Effector memory CD4-positive, alpha-beta T cell (primary cell): ENCODE measurements around the gene CDH23.

Experiments
- DNase-seq, 3 donors: peaks; one replicate each; pipeline ENCODE4 v3.0.0-alpha.2; 2020
- H3K27ac ChIP-seq: 2 replicates; pipeline ENCODE4 v1.7.0; 2013; ENCODE audit warnings: mild to moderate bottlenecking, low read length, moderate library complexity; ENCODE audit not compliant: insufficient read depth, poor library complexity, severe bottlenecking
- H3K27me3 ChIP-seq: replicated peaks from 2 replicates; pipeline ENCODE4 v1.7.0; 2013; ENCODE audit warnings: mild to moderate bottlenecking, low read length; ENCODE audit not compliant: insufficient read depth, control insufficient read depth, poor library complexity, severe bottlenecking
- H3K36me3 ChIP-seq: 2 replicates; pipeline ENCODE4 v1.7.0; 2013; ENCODE audit warnings: mild to moderate bottlenecking, low read length, moderate library complexity; ENCODE audit not compliant: control insufficient read depth, insufficient read depth
- H3K4me1 ChIP-seq: 2 replicates; pipeline ENCODE4 v1.7.0; 2013; ENCODE audit warnings: low read length, mild to moderate bottlenecking; ENCODE audit not compliant: control insufficient read depth, insufficient read depth, poor library complexity, severe bottlenecking
- H3K4me3 ChIP-seq: 2 replicates; pipeline ENCODE4 v1.7.0; 2013; ENCODE audit warnings: low read length, low read depth, mild to moderate bottlenecking; ENCODE audit not compliant: insufficient read depth, poor library complexity, severe bottlenecking
- H3K9me3 ChIP-seq: 2 replicates; pipeline ENCODE4 v1.7.0; 2013; ENCODE audit warnings: mild to moderate bottlenecking, low read length, moderate library complexity; ENCODE audit not compliant: control insufficient read depth

CDH23 gene

GRCh38 chr10:71752391-71753090, 355.8 kb downstream of the CDH23 start:
- Histone ChIP-seq H3K9me3 (no peaks in the 10 kb centered on the region), H3K4me3 (no peak overlapping the region), H3K4me1 (peaks cover 99% of the 10 kb centered on the region), H3K27ac (peak overlapping the region; percentile 55), H3K36me3 (peaks cover 38% of the 10 kb centered on the region), H3K27me3 (no peaks in the 10 kb centered on the region)
- DNase-seq, result no peak

GRCh38 chr10:71753091-71753959, 356.6 kb downstream of the CDH23 start:
- Histone ChIP-seq H3K27me3 (no peaks in the 10 kb centered on the region), H3K27ac (peak overlapping the region; percentile 55), H3K36me3 (peaks cover 41% of the 10 kb centered on the region), H3K4me3 (no peak overlapping the region), H3K9me3 (no peaks in the 10 kb centered on the region), H3K4me1 (peaks cover 99% of the 10 kb centered on the region)
- no peak for DNase-seq

GRCh38 chr10:71753960-71754505, 357.3 kb downstream of the CDH23 start:
- Histone ChIP-seq H3K9me3 (no peaks in the 10 kb centered on the region), H3K27ac (peak overlapping the region; percentile 37), H3K27me3 (no peaks in the 10 kb centered on the region), H3K4me3 (no peak overlapping the region), H3K36me3 (peaks cover 47% of the 10 kb centered on the region), H3K4me1 (peaks cover 99% of the 10 kb centered on the region)
- no peak for DNase-seq

- Histone ChIP-seq H3K36me3 (peaks cover 48% of the 10 kb centered on the region), H3K27ac (peak overlapping the region; percentile 37), H3K4me1 (peaks cover 97% of the 10 kb centered on the region), H3K4me3 (no peak overlapping the region), H3K9me3 (no peaks in the 10 kb centered on the region), H3K27me3 (no peaks in the 10 kb centered on the region)
- DNase-seq, result no peak
These were observed 357.8 kb downstream of the CDH23 start for GRCh38 chr10:71754562-71754961.

GRCh38 chr10:71755179-71755879, 358.6 kb downstream of the CDH23 start:
- no peak overlapping the region for H3K4me3 ChIP-seq
- H3K27ac ChIP-seq, result peak overlapping the region; percentile 37
- H3K4me1 ChIP-seq, result peaks cover 90% of the 10 kb centered on the region
- DNase-seq, result no peak
- no peaks in the 10 kb centered on the region for H3K9me3 ChIP-seq
- H3K27me3 ChIP-seq, result no peaks in the 10 kb centered on the region
- peaks cover 44% of the 10 kb centered on the region for H3K36me3 ChIP-seq

GRCh38 chr10:71756311-71757191, 359.8 kb downstream of the CDH23 start:
- H3K36me3 ChIP-seq, result peaks cover 49% of the 10 kb centered on the region
- peak overlapping the region; percentile 22 for H3K4me3 ChIP-seq
- H3K9me3 ChIP-seq, result no peaks in the 10 kb centered on the region
- H3K27ac ChIP-seq, result peak overlapping the region; percentile 62
- no peak for DNase-seq
- H3K27me3 ChIP-seq, result no peaks in the 10 kb centered on the region
- peaks cover 88% of the 10 kb centered on the region for H3K4me1 ChIP-seq

- Histone ChIP-seq H3K4me3 (peak overlapping the region; percentile 22), H3K36me3 (peaks cover 52% of the 10 kb centered on the region), H3K4me1 (peaks cover 86% of the 10 kb centered on the region), H3K27me3 (no peaks in the 10 kb centered on the region), H3K9me3 (no peaks in the 10 kb centered on the region), H3K27ac (peak overlapping the region; percentile 62)
- no peak for DNase-seq
These were observed 360.7 kb downstream of the CDH23 start for GRCh38 chr10:71757399-71757922.

GRCh38 chr10:71761105-71761511, 364.4 kb downstream of the CDH23 start:
- Histone ChIP-seq H3K4me1 (peaks cover 86% of the 10 kb centered on the region), H3K9me3 (no peaks in the 10 kb centered on the region), H3K27ac (peak overlapping the region; percentile 88), H3K36me3 (peaks cover 61% of the 10 kb centered on the region), H3K27me3 (no peaks in the 10 kb centered on the region), H3K4me3 (no peak overlapping the region)
- no peak for DNase-seq

GRCh38 chr10:71761541-71762113, 364.9 kb downstream of the CDH23 start:
- H3K4me1 ChIP-seq, result peaks cover 86% of the 10 kb centered on the region
- H3K4me3 ChIP-seq, result no peak overlapping the region
- peaks cover 64% of the 10 kb centered on the region for H3K36me3 ChIP-seq
- DNase-seq, result no peak
- H3K9me3 ChIP-seq, result no peaks in the 10 kb centered on the region
- H3K27ac ChIP-seq, result peak overlapping the region; percentile 88
- H3K27me3 ChIP-seq, result no peaks in the 10 kb centered on the region
